ENCODE results near the gene PADI3. TPM values are rescaled to one million over a fixed set of nuclear protein-coding genes. Genes with fewer than 3 reads are reported as not detected.
"Not testable (repeated sequence)": the region's sequence is repeated elsewhere in the genome, so short reads cannot be mapped to it uniquely, and the experiment has no call there.

The PADI3 gene
- total and polyA plus RNA-seq, 2 donors (not counting 1 experiment from before 2014, with no cell fraction given), result not detected

DNA sequence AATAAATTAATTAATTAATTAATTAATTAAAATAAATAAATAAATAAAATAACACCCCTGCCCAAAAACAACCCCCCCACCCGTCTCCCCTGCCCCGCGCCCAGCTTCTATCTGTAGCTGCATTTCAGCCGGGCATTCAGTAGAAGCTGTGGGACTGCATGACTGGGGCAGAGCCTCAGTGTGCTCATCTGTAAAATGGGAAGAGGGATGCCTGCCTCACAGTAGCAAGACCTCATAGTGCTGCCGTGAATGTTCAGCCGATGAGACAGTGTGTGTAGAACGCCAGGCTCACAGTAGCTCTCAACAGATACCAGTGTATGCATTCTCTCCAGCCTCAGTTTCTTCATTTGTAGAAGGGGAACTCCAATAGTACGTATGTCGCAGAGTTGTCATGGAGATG lies 67.8 kb downstream of the PADI3 start:
- H3K79me2 ChIP-seq (ENCODE audit: control insufficient read depth, insufficient read depth, low read length), result no peaks in the 10 kb centered on the region
- DNase-seq (ENCODE audit: low read depth in 2 of 2), result no peak

DNA sequence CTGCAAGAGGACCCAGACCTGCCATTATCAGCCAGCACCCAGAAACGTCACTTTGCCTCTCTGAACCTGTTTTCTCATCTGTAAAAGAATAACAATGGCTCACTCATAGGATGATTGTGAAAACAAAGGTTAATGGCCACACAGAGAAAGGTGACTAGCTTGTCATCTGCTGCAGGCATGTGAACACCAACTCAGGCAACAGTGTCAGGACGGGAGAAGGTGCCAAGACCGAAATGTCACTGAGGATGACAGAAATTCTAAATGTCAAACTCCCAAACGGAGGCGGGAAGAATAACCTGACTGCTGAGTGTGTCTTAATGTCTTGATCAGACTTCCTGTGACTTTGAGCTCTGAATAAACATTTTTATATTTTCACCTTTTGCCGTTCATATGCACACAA lies 69.4 kb downstream of the PADI3 start:
- TF ChIP-seq EZH2 (IDR thresholded peaks at IDR 0.05; ENCODE audit: low read length, missing control alignments) (no peak), CTCF (conservative IDR thresholded peaks at IDR 0.05 in 1 of 2, IDR thresholded peaks at IDR 0.05 in 1 of 2; ENCODE audit: low read depth in 1 of 2, low read length in 2 of 2) (no peak)
- Histone ChIP-seq H2AFZ (ENCODE audit: low read length) (no peak overlapping the region), H3K4me2 (ENCODE audit: extremely low read depth, insufficient read depth, low read length) (no peak overlapping the region), H3K79me2 (ENCODE audit: control insufficient read depth, insufficient read depth, low read length) (no peaks in the 10 kb centered on the region), H4K20me1 (ENCODE audit: control insufficient read depth, extremely low read depth, insufficient read depth, low read length) (no peaks in the 10 kb centered on the region), H3K9me3 (ENCODE audit: control insufficient read depth, insufficient read depth, low read depth, low read length) (no peaks in the 10 kb centered on the region), H3K27me3 (ENCODE audit: control insufficient read depth, insufficient read depth, low read length) (no peaks in the 10 kb centered on the region), H3K9ac (ENCODE audit: insufficient read depth, low read length) (no peak overlapping the region), H3K4me3 (replicated peaks in 1 of 4; ENCODE audit: control extremely low read depth in 1 of 4, insufficient read depth in 1 of 4, low read depth in 3 of 4, low read length in 4 of 4) (no peak overlapping the region), H3K36me3 (ENCODE audit: control insufficient read depth, insufficient read depth, low read length) (no peaks in the 10 kb centered on the region), H3K27ac (ENCODE audit: insufficient read depth, low read length) (no peak overlapping the region), H3K4me1 (ENCODE audit: control insufficient read depth, extremely low read depth, insufficient read depth, low read length) (no peaks in the 10 kb centered on the region)
- DNase-seq (ENCODE audit: low read depth in 2 of 2), result no peak

More for the DNA sequence above, 67.8 kb downstream of the PADI3 start:
- Histone ChIP-seq H3K9me3 (ENCODE audit: control insufficient read depth, insufficient read depth, low read depth, low read length) (no peaks in the 10 kb centered on the region), H2AFZ (ENCODE audit: low read length) (no peak overlapping the region), H4K20me1 (ENCODE audit: control insufficient read depth, extremely low read depth, insufficient read depth, low read length) (no peaks in the 10 kb centered on the region), H3K27me3 (ENCODE audit: control insufficient read depth, insufficient read depth, low read length) (no peaks in the 10 kb centered on the region), H3K4me2 (ENCODE audit: extremely low read depth, insufficient read depth, low read length) (no peak overlapping the region), H3K27ac (ENCODE audit: insufficient read depth, low read length) (no peak overlapping the region), H3K36me3 (ENCODE audit: control insufficient read depth, insufficient read depth, low read length) (no peaks in the 10 kb centered on the region), H3K9ac (ENCODE audit: insufficient read depth, low read length) (no peak overlapping the region), H3K4me3 (replicated peaks in 1 of 4; ENCODE audit: control extremely low read depth in 1 of 4, insufficient read depth in 1 of 4, low read depth in 3 of 4, low read length in 4 of 4) (no peak overlapping the region), H3K4me1 (ENCODE audit: control insufficient read depth, extremely low read depth, insufficient read depth, low read length) (no peaks in the 10 kb centered on the region)
- TF ChIP-seq CTCF (conservative IDR thresholded peaks at IDR 0.05 in 1 of 2, IDR thresholded peaks at IDR 0.05 in 1 of 2; ENCODE audit: low read depth in 1 of 2, low read length in 2 of 2) (no peak), EZH2 (IDR thresholded peaks at IDR 0.05; ENCODE audit: low read length, missing control alignments) (no peak)

- H3K27me3 ChIP-seq (ENCODE audit: control insufficient read depth, insufficient read depth, low read length), result no peaks in the 10 kb centered on the region
- H3K4me3 ChIP-seq (replicated peaks in 1 of 4; ENCODE audit: control extremely low read depth in 1 of 4, insufficient read depth in 1 of 4, low read depth in 3 of 4, low read length in 4 of 4), result no peak overlapping the region
- H3K9ac ChIP-seq (ENCODE audit: insufficient read depth, low read length), result no peak overlapping the region
- no peak overlapping the region for H3K27ac ChIP-seq (ENCODE audit: insufficient read depth, low read length)
- H2AFZ ChIP-seq (ENCODE audit: low read length), result no peak overlapping the region
- no peaks in the 10 kb centered on the region for H3K9me3 ChIP-seq (ENCODE audit: control insufficient read depth, insufficient read depth, low read depth, low read length)
- no peak overlapping the region for H3K4me2 ChIP-seq (ENCODE audit: extremely low read depth, insufficient read depth, low read length)
- H3K36me3 ChIP-seq (ENCODE audit: control insufficient read depth, insufficient read depth, low read length), result no peaks in the 10 kb centered on the region
- no peaks in the 10 kb centered on the region for H3K4me1 ChIP-seq (ENCODE audit: control insufficient read depth, extremely low read depth, insufficient read depth, low read length)
- TF ChIP-seq CTCF (conservative IDR thresholded peaks at IDR 0.05 in 1 of 2, IDR thresholded peaks at IDR 0.05 in 1 of 2; ENCODE audit: low read depth in 1 of 2, low read length in 2 of 2) (no peak), EZH2 (IDR thresholded peaks at IDR 0.05; ENCODE audit: low read length, missing control alignments) (no peak)
- no peaks in the 10 kb centered on the region for H4K20me1 ChIP-seq (ENCODE audit: control insufficient read depth, extremely low read depth, insufficient read depth, low read length)
- no peaks in the 10 kb centered on the region for H3K79me2 ChIP-seq (ENCODE audit: control insufficient read depth, insufficient read depth, low read length)
- no peak for DNase-seq (ENCODE audit: low read depth in 2 of 2)
Measured at GRCh38 chr1:17319561-17320350, 70.9 kb downstream of the PADI3 start.

GRCh38 chr1:17321857-17322390 lies 73.0 kb downstream of the PADI3 start:
- not testable (repeated sequence) for H3K9me3 ChIP-seq (ENCODE audit: control insufficient read depth, insufficient read depth, low read depth, low read length); DNase-seq (ENCODE audit: low read depth in 2 of 2); H3K4me1 ChIP-seq (ENCODE audit: control insufficient read depth, extremely low read depth, insufficient read depth, low read length); H4K20me1 ChIP-seq (ENCODE audit: control insufficient read depth, extremely low read depth, insufficient read depth, low read length); H3K36me3 ChIP-seq (ENCODE audit: control insufficient read depth, insufficient read depth, low read length); H3K4me3 ChIP-seq (replicated peaks in 1 of 4; ENCODE audit: control extremely low read depth in 1 of 4, insufficient read depth in 1 of 4, low read depth in 3 of 4, low read length in 4 of 4); H3K27ac ChIP-seq (ENCODE audit: insufficient read depth, low read length); H3K9ac ChIP-seq (ENCODE audit: insufficient read depth, low read length); H2AFZ ChIP-seq (ENCODE audit: low read length); H3K27me3 ChIP-seq (ENCODE audit: control insufficient read depth, insufficient read depth, low read length); H3K4me2 ChIP-seq (ENCODE audit: extremely low read depth, insufficient read depth, low read length); H3K79me2 ChIP-seq (ENCODE audit: control insufficient read depth, insufficient read depth, low read length)
